CD8-positive, alpha-beta memory T cell (primary cell): ENCODE measurements around the gene HOXA11. TPM values are rescaled to one million over a fixed set of nuclear protein-coding genes. Genes with fewer than 3 reads are reported as not detected.

Experiments
- CTCF ChIA-PET: fragments of 350-600 bp; sonication (Branson Sonifier 250); formaldehyde crosslinking; loops from one replicate; lab custom pipeline; 2021; ENCODE audit warnings: antibody characterized with exemption; lab: Charles Lee
- POLR2A ChIA-PET: fragments of 350-600 bp; sonication (Branson Sonifier 250); formaldehyde crosslinking; loops from one replicate; lab custom pipeline; 2021; ENCODE audit warnings: antibody characterized with exemption; lab: Charles Lee
- DNase-seq, 5 donors: peaks; one replicate each; pipeline versions ENCODE4 v3.0.0 to v3.0.0-alpha.2; 2020 to 2022; ENCODE audit warnings: mixed read lengths in 1 of 5
- H3K27ac ChIP-seq: one replicate; pipeline ENCODE4 v1.7.0; 2013; ENCODE audit warnings: low read depth, mild to moderate bottlenecking, low read length, moderate library complexity
- H3K27me3 ChIP-seq: 2 replicates; pipeline ENCODE4 v1.7.0; 2013; ENCODE audit warnings: low read length, mild to moderate bottlenecking; ENCODE audit not compliant: insufficient read depth, poor library complexity, severe bottlenecking
- H3K36me3 ChIP-seq: 2 replicates; pipeline ENCODE4 v1.7.0; 2013; ENCODE audit warnings: mild to moderate bottlenecking, low read length, moderate library complexity; ENCODE audit not compliant: insufficient read depth
- H3K4me1 ChIP-seq: 2 replicates; pipeline ENCODE4 v1.7.0; 2013; ENCODE audit warnings: mild to moderate bottlenecking, low read length, moderate library complexity; ENCODE audit not compliant: insufficient read depth
- H3K4me3 ChIP-seq: 2 replicates; pipeline ENCODE4 v1.7.0; 2013; ENCODE audit warnings: mild to moderate bottlenecking, low read length
- H3K9me3 ChIP-seq: 2 replicates; pipeline ENCODE4 v1.7.0; 2013; ENCODE audit warnings: mild to moderate bottlenecking, low read length
- H3K27ac Mint-ChIP-seq, 8 donors: one replicate each; pipeline ENCODE4 v1.8.0; 2020 to 2021; ENCODE audit warnings: mixed read lengths in 8 of 8, mild to moderate bottlenecking in 6 of 8, inconsistent platforms in 3 of 8, moderate library complexity in 3 of 8
- H3K27me3 Mint-ChIP-seq, 2 donors: one replicate each; pipeline ENCODE4 v1.8.0; 2020 to 2021; ENCODE audit warnings: mixed read lengths in 2 of 2, mild to moderate bottlenecking in 1 of 2, moderate library complexity in 1 of 2
- H3K36me3 Mint-ChIP-seq, 3 donors: one replicate each; pipeline ENCODE4 v1.8.0; 2020 to 2021; ENCODE audit warnings: mixed read lengths in 3 of 3, inconsistent platforms in 1 of 3, mild to moderate bottlenecking in 1 of 3
- H3K4me1 Mint-ChIP-seq, 3 donors: one replicate each; pipeline ENCODE4 v1.8.0; 2020 to 2021; ENCODE audit warnings: mixed read lengths in 3 of 3, inconsistent platforms in 1 of 3, mild to moderate bottlenecking in 1 of 3
- H3K4me3 Mint-ChIP-seq, 7 donors: one replicate each; pipeline ENCODE4 v1.8.0; 2020 to 2021; ENCODE audit warnings: mixed read lengths in 7 of 7, mild to moderate bottlenecking in 6 of 7, moderate library complexity in 4 of 7, inconsistent platforms in 2 of 7
- H3K9me3 Mint-ChIP-seq, 5 donors: one replicate each; pipeline ENCODE4 v1.8.0; 2020 to 2022; ENCODE audit warnings: mixed read lengths in 5 of 5, mild to moderate bottlenecking in 3 of 5, moderate library complexity in 2 of 5, inconsistent platforms in 1 of 5
- polyA plus RNA-seq: library from polyadenylated mRNA; unstranded; fragments of 300-500 nt; fragmentation: Illumina TruSeq; gene quantifications from one replicate; pipeline ENCODE4 v1.2.3, GENCODE V29; 2021
- total RNA-seq, 2 experiments: library from RNA; stranded (reverse); gene quantifications; one replicate each; pipeline ENCODE4 v1.2.3, GENCODE V29; 2021

HOXA11 gene
- total and polyA plus RNA-seq, 3 experiments from 2014 or later: not detected

- no peak for DNase-seq
- H3K36me3 ChIP-seq: no peaks in the 10 kb centered on the region
- H3K36me3 Mint-ChIP-seq: no peaks in the 10 kb centered on the region
- H3K9me3 Mint-ChIP-seq: no peaks in the 10 kb centered on the region
- H3K27ac ChIP-seq: no peak overlapping the region
- H3K27me3 Mint-ChIP-seq: peaks cover 57 to 89% of the 10 kb centered on the region in 2 donors
- peaks cover under 1 to 12% (median 3%) of the 10 kb centered on the region in 3 donors for H3K4me1 Mint-ChIP-seq
- no peak overlapping the region for H3K27ac Mint-ChIP-seq
- no peak overlapping the region for H3K4me3 ChIP-seq
- H3K4me1 ChIP-seq: no peaks in the 10 kb centered on the region
- peaks cover 23% of the 10 kb centered on the region for H3K27me3 ChIP-seq
- H3K9me3 ChIP-seq: no peaks in the 10 kb centered on the region
- no peak overlapping the region for H3K4me3 Mint-ChIP-seq
- ChIA-PET CTCF (no interaction called here), POLR2A (no interaction called here)
These were observed 32.9 kb upstream of the HOXA11 start for GRCh38 chr7:27217951-27218350.

- no peak overlapping the region for H3K4me3 Mint-ChIP-seq
These were observed 30.3 kb upstream of the HOXA11 start for GRCh38 chr7:27215356-27215755.

GRCh38 chr7:27214239-27214950, 29.4 kb upstream of the HOXA11 start:
- H3K27me3 ChIP-seq: peaks cover 32% of the 10 kb centered on the region
- no peaks in the 10 kb centered on the region for H3K9me3 Mint-ChIP-seq
- H3K36me3 Mint-ChIP-seq: no peaks in the 10 kb centered on the region
- H3K4me3 ChIP-seq: no peak overlapping the region
- DNase-seq: no peak
- no peak overlapping the region for H3K27ac Mint-ChIP-seq
- no peak overlapping the region for H3K4me3 Mint-ChIP-seq
- peaks cover 6 to 12% (median 10%) of the 10 kb centered on the region in 3 donors for H3K4me1 Mint-ChIP-seq
- H3K9me3 ChIP-seq: no peaks in the 10 kb centered on the region
- peaks cover 63 to 91% of the 10 kb centered on the region in 2 donors for H3K27me3 Mint-ChIP-seq
- CTCF ChIA-PET: no interaction called here
- POLR2A ChIA-PET: no interaction called here
- no peaks in the 10 kb centered on the region for H3K36me3 ChIP-seq
- H3K27ac ChIP-seq: no peak overlapping the region
- no peaks in the 10 kb centered on the region for H3K4me1 ChIP-seq

More at GRCh38 chr7:27215356-27215755, 30.3 kb upstream of the HOXA11 start:
- no peaks in the 10 kb centered on the region for H3K4me1 ChIP-seq
- Mint-ChIP-seq H3K9me3 (no peaks in the 10 kb centered on the region), H3K27me3 (peaks cover 61 to 90% of the 10 kb centered on the region in 2 donors), H3K4me1 (peaks cover 7 to 16% (median 9%) of the 10 kb centered on the region in 3 donors), H3K36me3 (no peaks in the 10 kb centered on the region), H3K27ac (no peak overlapping the region)
- no peaks in the 10 kb centered on the region for H3K9me3 ChIP-seq
- H3K27ac ChIP-seq: no peak overlapping the region
- ChIA-PET CTCF (no interaction called here), POLR2A (interaction anchor here (0.6 kb wide), 1 partner anchor 560 kb away, joined by 3 read pairs; no protein-coding TSS in a partner anchor)
- H3K4me3 ChIP-seq: no peak overlapping the region
- no peaks in the 10 kb centered on the region for H3K36me3 ChIP-seq
- DNase-seq: no peak
- H3K27me3 ChIP-seq: peaks cover 32% of the 10 kb centered on the region

- Mint-ChIP-seq H3K27ac (no peak overlapping the region), H3K4me1 (peaks cover 6 to 12% (median 10%) of the 10 kb centered on the region in 3 donors), H3K27me3 (peaks cover 66 to 92% of the 10 kb centered on the region in 2 donors), H3K9me3 (no peaks in the 10 kb centered on the region), H3K36me3 (no peaks in the 10 kb centered on the region), H3K4me3 (no peak overlapping the region)
- peaks cover 38% of the 10 kb centered on the region for H3K27me3 ChIP-seq
- no peak overlapping the region for H3K27ac ChIP-seq
- ChIA-PET CTCF (no interaction called here), POLR2A (no interaction called here)
- no peaks in the 10 kb centered on the region for H3K9me3 ChIP-seq
- no peak overlapping the region for H3K4me3 ChIP-seq
- H3K4me1 ChIP-seq: no peaks in the 10 kb centered on the region
- no peaks in the 10 kb centered on the region for H3K36me3 ChIP-seq
- no peak for DNase-seq
These were observed 28.6 kb upstream of the HOXA11 start for GRCh38 chr7:27213433-27214238.

GRCh38 chr7:27212497-27213432, 27.7 kb upstream of the HOXA11 start:
- H3K27ac Mint-ChIP-seq: no peak overlapping the region
- no peaks in the 10 kb centered on the region for H3K9me3 ChIP-seq
- DNase-seq: no peak
- no peak overlapping the region for H3K4me3 ChIP-seq
- H3K4me1 Mint-ChIP-seq: peaks cover 6 to 12% (median 10%) of the 10 kb centered on the region in 3 donors
- no peaks in the 10 kb centered on the region for H3K4me1 ChIP-seq
- no peaks in the 10 kb centered on the region for H3K9me3 Mint-ChIP-seq
- H3K27me3 Mint-ChIP-seq: peaks cover 70 to 91% of the 10 kb centered on the region in 2 donors
- CTCF ChIA-PET: no interaction called here
- no peaks in the 10 kb centered on the region for H3K36me3 Mint-ChIP-seq
- no peaks in the 10 kb centered on the region for H3K36me3 ChIP-seq
- no peak overlapping the region for H3K27ac ChIP-seq
- POLR2A ChIA-PET: no interaction called here
- H3K27me3 ChIP-seq: peaks cover 41% of the 10 kb centered on the region
- H3K4me3 Mint-ChIP-seq: no peak overlapping the region

GRCh38 chr7:27211764-27212204, 26.8 kb upstream of the HOXA11 start:
- peaks cover 68 to 94% of the 10 kb centered on the region in 2 donors for H3K27me3 Mint-ChIP-seq
- peaks cover 6 to 12% (median 10%) of the 10 kb centered on the region in 3 donors for H3K4me1 Mint-ChIP-seq
- no peak for DNase-seq
- Histone ChIP-seq H3K9me3 (no peaks in the 10 kb centered on the region), H3K27ac (no peak overlapping the region), H3K36me3 (no peaks in the 10 kb centered on the region), H3K27me3 (peaks cover 47% of the 10 kb centered on the region), H3K4me3 (no peak overlapping the region), H3K4me1 (no peaks in the 10 kb centered on the region)
- ChIA-PET POLR2A (no interaction called here), CTCF (interaction anchor here (1.0 kb wide), 1 partner anchor 13 kb away, joined by 4 read pairs; no protein-coding TSS in a partner anchor)
- H3K4me3 Mint-ChIP-seq: no peak overlapping the region
- no peak overlapping the region for H3K27ac Mint-ChIP-seq
- H3K36me3 Mint-ChIP-seq: no peaks in the 10 kb centered on the region
- no peaks in the 10 kb centered on the region for H3K9me3 Mint-ChIP-seq

GRCh38 chr7:27211084-27211446, 26.0 kb upstream of the HOXA11 start:
- Mint-ChIP-seq H3K4me1 (peaks cover 6 to 14% (median 10%) of the 10 kb centered on the region in 3 donors), H3K27ac (peak overlapping the region in 1 of 8 donors; percentile 45), H3K9me3 (peaks cover 0 to 4% (median 0%) of the 10 kb centered on the region in 5 donors), H3K27me3 (peaks cover 70 to 94% of the 10 kb centered on the region in 2 donors), H3K36me3 (no peaks in the 10 kb centered on the region), H3K4me3 (no peak overlapping the region)
- no peaks in the 10 kb centered on the region for H3K9me3 ChIP-seq
- POLR2A ChIA-PET: no interaction called here
- no peak overlapping the region for H3K27ac ChIP-seq
- H3K4me1 ChIP-seq: no peaks in the 10 kb centered on the region
- no peak overlapping the region for H3K4me3 ChIP-seq
- CTCF ChIA-PET: interaction anchor here (0.9 to 4.6 kb wide), 3 partner anchors 13 to 50 kb away, joined by 3 to 22 read pairs (median 4); no protein-coding TSS in a partner anchor
- peaks cover 54% of the 10 kb centered on the region for H3K27me3 ChIP-seq
- no peaks in the 10 kb centered on the region for H3K36me3 ChIP-seq
- DNase-seq: no peak
